Lung (tissue), 12 donors: ENCODE data around the gene GPC6. TPM values are rescaled to one million over a fixed set of nuclear protein-coding genes. Genes with fewer than 3 reads are reported as not detected.

Experiments used
- ATAC-seq: fragments of 200-7000 bp; cut with Tn5 transposase; one replicate; pipeline ENCODE4 v1.9.1; 2020; ENCODE audit warnings: moderate number of reproducible peaks; ENCODE audit not compliant: insufficient read depth, low FRiP score
- DNase-seq, 3 donors: peaks; one replicate each; pipeline ENCODE4 v3.0.0-alpha.2; 2013 to 2017
- H3K27ac ChIP-seq, 2 donors: one replicate each; pipeline ENCODE4 v1.5.1; 2013; ENCODE audit warnings: mild to moderate bottlenecking in 2 of 2, moderate library complexity in 2 of 2, control low read depth in 1 of 2, inconsistent platforms in 1 of 2, low read depth in 1 of 2, low read length in 1 of 2
- H3K27me3 ChIP-seq, 3 donors: one replicate each; pipeline ENCODE4 v1.5.1; 2013; ENCODE audit warnings: low read length in 2 of 3; ENCODE audit not compliant: control insufficient read depth in 3 of 3, insufficient read depth in 3 of 3
- H3K36me3 ChIP-seq, 4 donors: one replicate each; pipeline ENCODE4 v1.5.1; 2013; ENCODE audit warnings: low read length in 4 of 4, mild to moderate bottlenecking in 1 of 4, moderate library complexity in 1 of 4; ENCODE audit not compliant: control insufficient read depth in 4 of 4, insufficient read depth in 4 of 4
- H3K4me1 ChIP-seq, 5 donors: one replicate each; pipeline ENCODE4 v1.5.1; 2013; ENCODE audit warnings: low read length in 5 of 5, mild to moderate bottlenecking in 2 of 5, moderate library complexity in 1 of 5; ENCODE audit not compliant: control insufficient read depth in 5 of 5, insufficient read depth in 5 of 5
- H3K4me3 ChIP-seq: one replicate; pipeline ENCODE4 v1.5.1; 2013; ENCODE audit warnings: mild to moderate bottlenecking, control low read depth, moderate library complexity
- H3K9ac ChIP-seq, 2 donors: one replicate each; pipeline ENCODE4 v1.5.1; 2013; ENCODE audit warnings: low read length in 2 of 2, control low read depth in 1 of 2; ENCODE audit not compliant: insufficient read depth in 1 of 2
- H3K9me3 ChIP-seq, 4 donors: one replicate each; pipeline ENCODE4 v1.5.1; 2013; ENCODE audit warnings: low read length in 3 of 4, mild to moderate bottlenecking in 1 of 4, moderate library complexity in 1 of 4; ENCODE audit not compliant: control insufficient read depth in 4 of 4, insufficient read depth in 3 of 4
- WGBS, 2 donors: extraction: QIAGEN DNeasy Blood & Tissue Kit; methylation state at CpG; one replicate each; pipeline ENCODE4 v1.1.7; 2013; 5-methylcytosine and 5-hydroxymethylcytosine counted together
- polyA plus RNA-seq, 2 donors: library from polyadenylated mRNA; stranded (reverse); fragments of 200-250 nt; gene quantifications; one replicate each; pipeline ENCODE4 v1.2.1, GENCODE V29; 2013
- total RNA-seq, 2 donors: library from RNA; depleted of rRNA in 1 of 2; stranded (reverse); fragments of >200 nt in 1 of 2; gene quantifications; one replicate each; pipeline ENCODE4 v1.2.1, GENCODE V29; 2014 to 2021
- TF ChIP-seq, protein P1 (sequence below): IDR thresholded peaks from 2 replicates; pipeline ENCODE4 v1.5.1; 2012; ENCODE audit warnings: mild to moderate bottlenecking; ENCODE audit errors: control extremely low read depth, extremely low read depth
- donor health status: control.
- donor health status: control.
- donor health status: Bipolar disorder and iron deficiency.
- donor health status: healthy.
- donor health status: DM: yes; HTN: yes; CAD: no.

Gene GPC6
- total and polyA plus RNA-seq, 4 donors = 0.45 to 31.4 (median 4.8) TPM

DNA sequence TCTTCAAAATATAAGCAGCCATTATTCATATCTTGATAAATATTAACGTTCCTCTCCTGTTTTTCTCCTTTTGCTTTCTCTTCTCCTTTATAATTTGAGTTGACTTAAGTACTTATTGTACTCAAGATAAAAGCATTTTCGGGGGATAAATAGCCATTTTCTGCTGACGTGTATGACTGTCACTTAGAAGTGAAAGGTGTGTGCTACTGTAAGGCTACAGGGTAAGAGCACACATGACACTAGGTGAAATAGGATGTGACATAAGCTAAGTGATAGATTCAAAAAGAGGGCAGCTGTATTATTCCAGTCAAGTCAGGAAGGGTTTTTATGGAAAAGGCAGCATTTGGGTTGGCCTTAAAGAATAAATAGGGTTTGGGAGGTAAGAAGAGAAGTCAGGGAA lies 128.5 kb downstream of the GPC6 start:
- Histone ChIP-seq H3K4me1 (no peaks in the 10 kb centered on the region), H3K4me3 (no peak overlapping the region), H3K27me3 (no peaks in the 10 kb centered on the region), H3K27ac (no peak overlapping the region), H3K9ac (no peak overlapping the region), H3K36me3 (no peaks in the 10 kb centered on the region), H3K9me3 (no peaks in the 10 kb centered on the region)
- 63 to 85% methylated on average over 3 of the region's 3 CpGs for WGBS, 2 donors
- ATAC-seq = no peak
- no peak for DNase-seq
- TF ChIP-seq, protein P1, sequence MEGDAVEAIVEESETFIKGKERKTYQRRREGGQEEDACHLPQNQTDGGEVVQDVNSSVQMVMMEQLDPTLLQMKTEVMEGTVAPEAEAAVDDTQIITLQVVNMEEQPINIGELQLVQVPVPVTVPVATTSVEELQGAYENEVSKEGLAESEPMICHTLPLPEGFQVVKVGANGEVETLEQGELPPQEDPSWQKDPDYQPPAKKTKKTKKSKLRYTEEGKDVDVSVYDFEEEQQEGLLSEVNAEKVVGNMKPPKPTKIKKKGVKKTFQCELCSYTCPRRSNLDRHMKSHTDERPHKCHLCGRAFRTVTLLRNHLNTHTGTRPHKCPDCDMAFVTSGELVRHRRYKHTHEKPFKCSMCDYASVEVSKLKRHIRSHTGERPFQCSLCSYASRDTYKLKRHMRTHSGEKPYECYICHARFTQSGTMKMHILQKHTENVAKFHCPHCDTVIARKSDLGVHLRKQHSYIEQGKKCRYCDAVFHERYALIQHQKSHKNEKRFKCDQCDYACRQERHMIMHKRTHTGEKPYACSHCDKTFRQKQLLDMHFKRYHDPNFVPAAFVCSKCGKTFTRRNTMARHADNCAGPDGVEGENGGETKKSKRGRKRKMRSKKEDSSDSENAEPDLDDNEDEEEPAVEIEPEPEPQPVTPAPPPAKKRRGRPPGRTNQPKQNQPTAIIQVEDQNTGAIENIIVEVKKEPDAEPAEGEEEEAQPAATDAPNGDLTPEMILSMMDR = no peak

DNA sequence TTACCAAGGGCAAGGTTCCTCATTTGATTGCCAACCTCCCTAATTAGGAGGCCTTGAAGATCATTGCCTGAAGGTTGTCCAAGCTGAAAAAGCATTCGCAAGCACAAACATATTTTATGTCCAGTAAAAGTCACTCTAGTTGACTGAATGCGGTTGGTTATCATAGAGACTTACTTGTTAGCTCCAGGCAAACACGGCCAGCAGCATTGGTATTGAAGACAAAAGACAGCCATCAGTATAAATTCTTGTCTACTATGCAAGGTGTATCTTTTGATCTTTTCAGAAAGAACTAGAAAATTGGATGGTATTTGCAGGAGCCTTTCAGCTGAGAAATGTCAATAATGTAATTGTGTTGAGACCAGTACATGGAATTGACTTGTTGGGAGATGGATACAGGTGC lies 129.9 kb downstream of the GPC6 start:
- 91 to 94% methylated on average over 3 of the region's 3 CpGs for WGBS, 2 donors
- no peak overlapping the region for H3K9ac ChIP-seq
- no peaks in the 10 kb centered on the region for H3K9me3 ChIP-seq
- no peaks in the 10 kb centered on the region for H3K4me1 ChIP-seq
- TF ChIP-seq, protein P1 = no peak
- no peak overlapping the region for H3K4me3 ChIP-seq
- no peak for DNase-seq
- no peak for ATAC-seq
- no peaks in the 10 kb centered on the region for H3K27me3 ChIP-seq
- H3K27ac ChIP-seq = no peak overlapping the region
- H3K36me3 ChIP-seq = no peaks in the 10 kb centered on the region

DNA sequence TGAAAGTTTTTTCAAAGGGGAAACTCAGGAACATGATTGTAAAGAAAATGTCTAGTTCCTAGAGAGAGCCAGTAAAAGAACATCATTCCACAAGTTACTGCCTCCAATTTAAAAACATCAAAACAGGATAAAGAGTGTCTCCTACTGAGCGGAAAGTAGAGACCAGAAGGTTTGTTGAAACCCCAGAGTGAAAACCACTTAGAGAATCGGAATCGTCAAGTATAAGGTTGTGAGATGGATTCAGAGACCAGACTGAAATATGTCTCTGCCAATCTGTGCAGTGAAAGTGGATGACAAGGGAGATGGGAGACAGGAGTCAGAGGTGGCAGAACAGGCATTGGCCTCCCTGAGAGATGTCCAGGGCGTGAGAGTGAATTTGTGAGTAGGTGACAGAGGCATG lies 133.4 kb downstream of the GPC6 start:
- H3K27ac ChIP-seq = no peak overlapping the region
- no peak for DNase-seq
- H3K27me3 ChIP-seq = no peaks in the 10 kb centered on the region
- no peak overlapping the region for H3K4me3 ChIP-seq
- ATAC-seq = no peak
- H3K9ac ChIP-seq = no peak overlapping the region
- WGBS, 2 donors = 88% methylated on average over 4 of the region's 4 CpGs
- no peaks in the 10 kb centered on the region for H3K36me3 ChIP-seq
- no peaks in the 10 kb centered on the region for H3K4me1 ChIP-seq
- no peaks in the 10 kb centered on the region for H3K9me3 ChIP-seq
- TF ChIP-seq, protein P1 = no peak

DNA sequence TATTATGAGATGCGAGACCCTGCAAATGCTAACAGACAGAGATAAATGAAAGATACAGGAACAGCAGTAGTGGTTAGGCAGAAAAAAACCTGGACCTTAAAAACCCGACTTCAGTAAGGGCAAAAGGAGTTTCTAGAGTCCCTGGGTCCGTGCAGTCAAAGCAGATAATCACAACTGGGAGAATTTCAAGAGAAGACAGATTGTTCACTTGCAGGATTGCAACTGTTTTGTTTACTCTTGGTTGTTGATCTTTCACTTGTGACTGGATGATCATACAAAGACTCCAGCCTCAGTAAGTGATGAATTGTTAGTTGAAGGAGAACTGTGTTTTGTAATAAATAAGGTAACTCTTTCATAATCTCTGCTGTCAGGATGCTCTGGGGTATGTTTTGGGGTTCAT lies 135.1 kb downstream of the GPC6 start:
- Histone ChIP-seq H3K27me3 (no peaks in the 10 kb centered on the region), H3K27ac (no peak overlapping the region), H3K4me3 (no peak overlapping the region), H3K9me3 (no peaks in the 10 kb centered on the region), H3K36me3 (no peaks in the 10 kb centered on the region), H3K4me1 (no peaks in the 10 kb centered on the region), H3K9ac (no peak overlapping the region)
- TF ChIP-seq, protein P1 = no peak
- WGBS, 2 donors = 34 to 46% methylated on average over 3 of the region's 3 CpGs
- ATAC-seq (no peak), DNase-seq (peak in 1 of 3 donors; percentile 18)
